Activated CD8-positive, alpha-beta T cell treated with anti-CD3 and anti-CD28 coated beads, Interleukin-2, amount 10 ng/mL, durations not matched to agents 7 days and 5 days (primary cell): Measurements from ENCODE around the gene ALOX12B. TPM values are rescaled to one million over a fixed set of nuclear protein-coding genes. Genes with fewer than 3 reads are reported as not detected.

Experiments used
- ATAC-seq: fragments of 150-1000 bp; cut with Tn5 transposase; one replicate; pipeline ENCODE4 v1.10.0; 2021; ENCODE audit warnings: moderate library complexity
- CTCF ChIA-PET: fragments of 350-600 bp; sonication (Branson Sonifier 250); formaldehyde crosslinking; loops from one replicate; lab custom pipeline; 2021; ENCODE audit warnings: antibody characterized with exemption; lab: Charles Lee
- POLR2A ChIA-PET: fragments of 350-600 bp; sonication (Branson Sonifier 250); formaldehyde crosslinking; loops from one replicate; lab custom pipeline; 2021; ENCODE audit warnings: antibody characterized with exemption; lab: Charles Lee
- DNase-seq: peaks from one replicate; pipeline ENCODE4 v3.0.0-alpha.2; 2020
- H3K27ac Mint-ChIP-seq: one replicate; pipeline ENCODE4 v1.8.0; 2021; ENCODE audit warnings: mild to moderate bottlenecking, mixed read lengths
- H3K27me3 Mint-ChIP-seq: one replicate; pipeline ENCODE4 v1.8.0; 2021; ENCODE audit warnings: low read depth, mixed read lengths
- H3K36me3 Mint-ChIP-seq: one replicate; pipeline ENCODE4 v1.8.0; 2021; ENCODE audit warnings: low read depth, mixed read lengths
- H3K4me1 Mint-ChIP-seq: one replicate; pipeline ENCODE4 v1.8.0; 2021; ENCODE audit warnings: low read depth, mixed read lengths
- H3K4me3 Mint-ChIP-seq: one replicate; pipeline ENCODE4 v1.8.0; 2021; ENCODE audit warnings: mild to moderate bottlenecking, mixed read lengths
- H3K9me3 Mint-ChIP-seq: one replicate; pipeline ENCODE4 v1.8.0; 2022; ENCODE audit warnings: mixed read lengths; ENCODE audit not compliant: insufficient read depth
- total RNA-seq, 2 experiments: library from RNA; stranded (reverse); gene quantifications; one replicate each; pipeline ENCODE4 v1.2.3, GENCODE V29; 2021

The ALOX12B gene
- total RNA-seq, 2 experiments from 2014 or later: 0.26 to 0.47 TPM

- H3K27me3 Mint-ChIP-seq: peaks cover 7% of the 10 kb centered on the region
- peaks cover 15% of the 10 kb centered on the region for H3K4me1 Mint-ChIP-seq
- POLR2A ChIA-PET: no interaction called here
- no peak for ATAC-seq
- no peaks in the 10 kb centered on the region for H3K36me3 Mint-ChIP-seq
- no peak for DNase-seq
- CTCF ChIA-PET: interaction anchor here (2.2 kb wide), 1 partner anchor 8 kb away, joined by 14 read pairs; no protein-coding TSS in a partner anchor
- no peak overlapping the region for H3K27ac Mint-ChIP-seq
- no peaks in the 10 kb centered on the region for H3K9me3 Mint-ChIP-seq
- no peak overlapping the region for H3K4me3 Mint-ChIP-seq
Observed at GRCh38 chr17:8051831-8052230, 35.7 kb downstream of the ALOX12B start.

GRCh38 chr17:8048736-8049135, 38.8 kb downstream of the ALOX12B start:
- no peak overlapping the region for H3K4me3 Mint-ChIP-seq
- H3K27ac Mint-ChIP-seq: no peak overlapping the region
- no peaks in the 10 kb centered on the region for H3K9me3 Mint-ChIP-seq
- H3K4me1 Mint-ChIP-seq: no peaks in the 10 kb centered on the region
- ChIA-PET CTCF (interaction anchor here (1.4 to 1.7 kb wide), 2 partner anchors 9 to 25 kb away, joined by 4 to 7 read pairs; no protein-coding TSS in a partner anchor), POLR2A (no interaction called here)
- H3K36me3 Mint-ChIP-seq: no peaks in the 10 kb centered on the region
- ATAC-seq (no peak), DNase-seq (no peak)
- H3K27me3 Mint-ChIP-seq: peaks cover 8% of the 10 kb centered on the region

- no peaks in the 10 kb centered on the region for H3K4me1 Mint-ChIP-seq
- ChIA-PET POLR2A (no interaction called here), CTCF (interaction anchor here (1.7 kb wide), 1 partner anchor 10 kb away, joined by 7 read pairs; no protein-coding TSS in a partner anchor)
- H3K27me3 Mint-ChIP-seq: peaks cover 13% of the 10 kb centered on the region
- no peaks in the 10 kb centered on the region for H3K9me3 Mint-ChIP-seq
- H3K4me3 Mint-ChIP-seq: no peak overlapping the region
- no peak for DNase-seq
- ATAC-seq: no peak
- H3K36me3 Mint-ChIP-seq: no peaks in the 10 kb centered on the region
- no peak overlapping the region for H3K27ac Mint-ChIP-seq
Observed at GRCh38 chr17:8048236-8048635, 39.3 kb downstream of the ALOX12B start.

- Mint-ChIP-seq H3K36me3 (no peaks in the 10 kb centered on the region), H3K4me1 (no peaks in the 10 kb centered on the region), H3K27ac (no peak overlapping the region), H3K27me3 (peaks cover 15% of the 10 kb centered on the region), H3K4me3 (no peak overlapping the region), H3K9me3 (no peaks in the 10 kb centered on the region)
- POLR2A ChIA-PET: no interaction called here
- ATAC-seq (no peak), DNase-seq (no peak)
- CTCF ChIA-PET: interaction anchor here (1.6 to 1.7 kb wide), 2 partner anchors 10 to 30 kb away, joined by 4 to 7 read pairs; no protein-coding TSS in a partner anchor
Observed at GRCh38 chr17:8047769-8048110, 39.8 kb downstream of the ALOX12B start.

- no peaks in the 10 kb centered on the region for H3K9me3 Mint-ChIP-seq
- CTCF ChIA-PET: interaction anchor here (0.5 to 1.7 kb wide), 4 partner anchors 11 to 109 kb away, joined by 3 to 7 read pairs (median 4); no protein-coding TSS in a partner anchor
- H3K27ac Mint-ChIP-seq: no peak overlapping the region
- no peaks in the 10 kb centered on the region for H3K36me3 Mint-ChIP-seq
- no peak overlapping the region for H3K4me3 Mint-ChIP-seq
- no peaks in the 10 kb centered on the region for H3K4me1 Mint-ChIP-seq
- peaks cover 15% of the 10 kb centered on the region for H3K27me3 Mint-ChIP-seq
- DNase-seq (no peak), ATAC-seq (no peak)
- POLR2A ChIA-PET: no interaction called here
Observed at GRCh38 chr17:8046929-8047768, 40.4 kb downstream of the ALOX12B start.

GRCh38 chr17:8046306-8046928, 41.1 kb downstream of the ALOX12B start:
- Mint-ChIP-seq H3K27ac (no peak overlapping the region), H3K4me3 (no peak overlapping the region), H3K9me3 (no peaks in the 10 kb centered on the region), H3K36me3 (no peaks in the 10 kb centered on the region), H3K4me1 (peaks cover under 1% of the 10 kb centered on the region), H3K27me3 (peaks cover 15% of the 10 kb centered on the region)
- ATAC-seq (no peak), DNase-seq (no peak)
- ChIA-PET POLR2A (no interaction called here), CTCF (interaction anchor here (0.5 to 1.6 kb wide), 3 partner anchors 29 to 110 kb away, joined by 3 to 4 read pairs (median 3); no protein-coding TSS in a partner anchor)

- ChIA-PET CTCF (interaction anchor here (6.5 kb wide), 1 partner anchor 14 kb away, joined by 86 read pairs; no protein-coding TSS in a partner anchor), POLR2A (no interaction called here)
- DNase-seq (no peak), ATAC-seq (no peak)
- H3K9me3 Mint-ChIP-seq: no peaks in the 10 kb centered on the region
- H3K27ac Mint-ChIP-seq: no peak overlapping the region
- H3K4me1 Mint-ChIP-seq: peaks cover 3% of the 10 kb centered on the region
- peaks cover 22% of the 10 kb centered on the region for H3K27me3 Mint-ChIP-seq
- no peak overlapping the region for H3K4me3 Mint-ChIP-seq
- H3K36me3 Mint-ChIP-seq: no peaks in the 10 kb centered on the region
Observed at GRCh38 chr17:8044819-8045810, 42.4 kb downstream of the ALOX12B start.

GRCh38 chr17:8041979-8042378, 45.5 kb downstream of the ALOX12B start:
- Mint-ChIP-seq H3K27ac (no peak overlapping the region), H3K27me3 (peaks cover 35% of the 10 kb centered on the region), H3K36me3 (no peaks in the 10 kb centered on the region), H3K4me3 (no peak overlapping the region), H3K9me3 (no peaks in the 10 kb centered on the region), H3K4me1 (peaks cover 3% of the 10 kb centered on the region)
- CTCF ChIA-PET: interaction anchor here (0.6 to 6.5 kb wide), 49 partner anchors 11 to 299 kb away, joined by 3 to 86 read pairs (median 6); partner anchors contain the start of genes CNTROB, CYB5D1, GUCY2D and NAA38
- ATAC-seq (no peak), DNase-seq (no peak)
- POLR2A ChIA-PET: interaction anchor here (1.2 to 1.4 kb wide), 2 partner anchors 15 to 25 kb away, joined by 3 to 5 read pairs; no protein-coding TSS in a partner anchor

- POLR2A ChIA-PET: interaction anchor here (1.2 kb wide), 1 partner anchor 15 kb away, joined by 3 read pairs; no protein-coding TSS in a partner anchor
- peak; percentile 69 for DNase-seq
- peaks cover 3% of the 10 kb centered on the region for H3K4me1 Mint-ChIP-seq
Observed at GRCh38 chr17:8041249-8041928, 46.1 kb downstream of the ALOX12B start.

GRCh38 chr17:8039611-8040168, 47.8 kb downstream of the ALOX12B start:
- no peak for DNase-seq
- Mint-ChIP-seq H3K27ac (no peak overlapping the region), H3K36me3 (no peaks in the 10 kb centered on the region), H3K27me3 (peaks cover 36% of the 10 kb centered on the region), H3K4me3 (no peak overlapping the region), H3K9me3 (no peaks in the 10 kb centered on the region), H3K4me1 (peaks cover 3% of the 10 kb centered on the region)
- ChIA-PET CTCF (interaction anchor here (3.0 to 6.5 kb wide), 4 partner anchors 14 to 38 kb away, joined by 18 to 86 read pairs (median 40); partner anchors contain the start of gene GUCY2D), POLR2A (interaction anchor here (0.5 kb wide), 1 partner anchor 428 kb away, joined by 4 read pairs; no protein-coding TSS in a partner anchor)
- no peak for ATAC-seq

More at GRCh38 chr17:8041249-8041928, 46.1 kb downstream of the ALOX12B start:
- Mint-ChIP-seq H3K27ac (no peak overlapping the region), H3K9me3 (no peaks in the 10 kb centered on the region), H3K4me3 (no peak overlapping the region), H3K36me3 (no peaks in the 10 kb centered on the region), H3K27me3 (peaks cover 35% of the 10 kb centered on the region)
- no peak for ATAC-seq
- CTCF ChIA-PET: interaction anchor here (0.6 to 6.5 kb wide), 51 partner anchors 10 to 298 kb away, joined by 3 to 86 read pairs (median 6); partner anchors contain the start of genes CNTROB, CYB5D1, GUCY2D and KDM6B
